Vagina (tissue), 2 donors: Measurements from ENCODE around the gene NAA38. TPM values are rescaled to one million over a fixed set of nuclear protein-coding genes. Genes with fewer than 3 reads are reported as not detected.
A peak's percentile ranks its signal among the peaks of the same experiment; 100 is the strongest.

Experiments
- DNase-seq, 2 donors: peaks; one replicate each; pipeline ENCODE4 v3.0.0-alpha.2; 2017; ENCODE audit errors: extremely low spot score in 2 of 2
- H3K27ac ChIP-seq: fragments of 200-600 bp; sonication (generic); one replicate; pipeline ENCODE4 v1.5.1; 2019
- H3K27me3 ChIP-seq: fragments of 200-600 bp; sonication (generic); one replicate; pipeline ENCODE4 v1.5.1; 2019
- H3K36me3 ChIP-seq, 2 donors: fragments of 200-600 bp; sonication (generic); one replicate each; pipeline ENCODE4 v1.5.1; 2017 to 2019
- H3K4me1 ChIP-seq: fragments of 200-600 bp; sonication (generic); one replicate; pipeline ENCODE4 v1.5.1; 2019
- H3K4me3 ChIP-seq, 2 donors: fragments of 200-600 bp; sonication (generic); 1 replicate in 1 of 2; 2 replicates in 1 of 2; pipeline ENCODE4 v1.5.1; 2016 to 2019
- H3K9me3 ChIP-seq: fragments of 200-600 bp; sonication (generic); one replicate; pipeline ENCODE4 v1.5.1; 2019
- CTCF ChIP-seq, 3 experiments: fragments of 450-650 bp in 2 of 3; fragments of 200-600 bp in 1 of 3; sonication (generic) in 1 of 3; IDR thresholded peaks; one replicate each; pipeline ENCODE4 v1.5.1; 2017 to 2019; ENCODE audit warnings: antibody characterized with exemption in 3 of 3, mild to moderate bottlenecking in 2 of 3, moderate library complexity in 2 of 3
- POLR2A ChIP-seq, 2 donors: fragments of 450-650 bp; IDR thresholded peaks; one replicate each; pipeline ENCODE4 v1.6.1; 2017; ENCODE audit warnings: antibody characterized with exemption in 2 of 2, mild to moderate bottlenecking in 2 of 2, moderate library complexity in 2 of 2
- POLR2AphosphoS5 ChIP-seq, 2 donors: sonication (generic); formaldehyde crosslinking; IDR thresholded peaks; one replicate each; pipeline ENCODE4 v1.9.0; 2017; ENCODE audit warnings: antibody characterized with exemption in 2 of 2, mild to moderate bottlenecking in 2 of 2, low read depth in 1 of 2; ENCODE audit not compliant: insufficient read depth in 1 of 2
- intact Hi-C: fragments of 100-400 bp; cut with DNase I; formaldehyde crosslinking; loops from one replicate; pipeline ENCODE4 v1.15.1; 2023
- total RNA-seq: library from RNA; depleted of rRNA; stranded (reverse); fragments of >200 nt; gene quantifications from one replicate; pipeline ENCODE4 v1.2.3, GENCODE V29; 2016

The NAA38 gene
- total RNA-seq, 1 donor from 2014 or later, result 83.5 TPM

- no peak for TF ChIP-seq POLR2AphosphoS5 (IDR thresholded peaks at IDR 0.05; ENCODE audit: insufficient read depth in 1 of 2, low read depth in 1 of 2)
- no peak for TF ChIP-seq POLR2A (IDR thresholded peaks at IDR 0.05)
- no peak for TF ChIP-seq CTCF (IDR thresholded peaks at IDR 0.05)
- Histone ChIP-seq H3K36me3 (peaks cover 0 to 88% of the 10 kb centered on the region in 2 donors), H3K9me3 (no peaks in the 10 kb centered on the region), H3K27me3 (no peaks in the 10 kb centered on the region), H3K4me3 (no peak overlapping the region), H3K27ac (no peak overlapping the region), H3K4me1 (peaks cover 3% of the 10 kb centered on the region)
- intact Hi-C loops, result no loop called here
- no peak for DNase-seq
Measured at GRCh38 chr17:7894866-7895265, 37.5 kb upstream of the NAA38 start.

- no peak for DNase-seq
Measured at GRCh38 chr17:7894226-7894625, 36.9 kb upstream of the NAA38 start.

GRCh38 chr17:7893187-7893880 is 36.0 kb upstream of the NAA38 start:
- H3K36me3 ChIP-seq, result peaks cover 0 to 72% of the 10 kb centered on the region in 2 donors
- intact Hi-C loops, result no loop called here
- no peaks in the 10 kb centered on the region for H3K27me3 ChIP-seq
- peak in 1 of 2 donors; percentile 22 for DNase-seq
- no peak overlapping the region for H3K4me3 ChIP-seq
- no peaks in the 10 kb centered on the region for H3K9me3 ChIP-seq
- H3K27ac ChIP-seq, result no peak overlapping the region
- H3K4me1 ChIP-seq, result peaks cover 19% of the 10 kb centered on the region
- TF ChIP-seq CTCF (IDR thresholded peaks at IDR 0.05), result no peak
- no peak for TF ChIP-seq POLR2AphosphoS5 (IDR thresholded peaks at IDR 0.05; ENCODE audit: insufficient read depth in 1 of 2, low read depth in 1 of 2)
- no peak for TF ChIP-seq POLR2A (IDR thresholded peaks at IDR 0.05)

More at GRCh38 chr17:7894226-7894625, 36.9 kb upstream of the NAA38 start:
- Histone ChIP-seq H3K4me3 (no peak overlapping the region), H3K36me3 (peaks cover 0 to 81% of the 10 kb centered on the region in 2 donors), H3K27me3 (no peaks in the 10 kb centered on the region), H3K27ac (no peak overlapping the region), H3K9me3 (no peaks in the 10 kb centered on the region), H3K4me1 (peaks cover 10% of the 10 kb centered on the region)
- TF ChIP-seq POLR2A (IDR thresholded peaks at IDR 0.05) (no peak), POLR2AphosphoS5 (IDR thresholded peaks at IDR 0.05; ENCODE audit: insufficient read depth in 1 of 2, low read depth in 1 of 2) (no peak), CTCF (IDR thresholded peaks at IDR 0.05) (no peak)
- intact Hi-C loops, result no loop called here

GRCh38 chr17:7889166-7889955 is 32.0 kb upstream of the NAA38 start:
- peak overlapping the region; percentile 98 for H3K27ac ChIP-seq
- no peaks in the 10 kb centered on the region for H3K27me3 ChIP-seq
- peaks cover 43% of the 10 kb centered on the region for H3K4me1 ChIP-seq
- H3K4me3 ChIP-seq, result no peak overlapping the region
- peak; percentile 94 to 96 for DNase-seq
- H3K36me3 ChIP-seq, result peaks cover 0 to 36% of the 10 kb centered on the region in 2 donors
- H3K9me3 ChIP-seq, result no peaks in the 10 kb centered on the region
- intact Hi-C loops, result loop anchor here (5.0 kb wide), 1 partner anchor 37 kb away; no protein-coding TSS in a partner anchor
- TF ChIP-seq POLR2A (IDR thresholded peaks at IDR 0.05) (no peak), CTCF (IDR thresholded peaks at IDR 0.05) (peak in 2 of 3 experiments; percentile 22 to 48), POLR2AphosphoS5 (IDR thresholded peaks at IDR 0.05; ENCODE audit: insufficient read depth in 1 of 2, low read depth in 1 of 2) (peak; percentile 79 to 90)
